Kidney (tissue), 14 donors: ENCODE measurements around the gene CAV2. TPM values are rescaled to one million over a fixed set of nuclear protein-coding genes. Genes with fewer than 3 reads are reported as not detected.

ENCODE experiments used
- DNase-seq, 5 donors: peaks; one replicate each; pipeline ENCODE4 v3.0.0-alpha.2; 2013 to 2020
- FAIRE-seq: peaks from 2 replicates; lab custom pipeline; 2012; peaks lifted over from hg19 to GRCh38; lab: Jason Lieb, UNC
- H3K27ac ChIP-seq, 2 donors: one replicate each; pipeline ENCODE4 v1.7.0; 2013; ENCODE audit warnings: low read depth in 2 of 2, low read length in 2 of 2, inconsistent platforms in 1 of 2
- H3K27me3 ChIP-seq: one replicate; pipeline ENCODE4 v1.7.1; 2013; ENCODE audit warnings: low read length, inconsistent platforms; ENCODE audit not compliant: control insufficient read depth, insufficient read depth
- H3K36me3 ChIP-seq, 3 donors: one replicate each; pipeline versions ENCODE4 v1.7.0 to v1.7.1; 2013; ENCODE audit warnings: low read length in 3 of 3, control low read depth in 1 of 3, inconsistent platforms in 1 of 3; ENCODE audit not compliant: insufficient read depth in 3 of 3, control insufficient read depth in 2 of 3
- H3K4me1 ChIP-seq, 3 donors: one replicate each; pipeline versions ENCODE4 v1.7.0 to v1.7.1; 2013; ENCODE audit warnings: low read length in 3 of 3, inconsistent platforms in 1 of 3, low read depth in 1 of 3; ENCODE audit not compliant: control insufficient read depth in 2 of 3, insufficient read depth in 2 of 3
- H3K4me3 ChIP-seq, 3 donors: one replicate each; pipeline versions ENCODE4 v1.7.0 to v1.8.1; 2013; ENCODE audit warnings: low read length in 3 of 3, control low read depth in 1 of 3, inconsistent platforms in 1 of 3
- H3K9ac ChIP-seq, 3 donors: one replicate each; pipeline versions ENCODE4 v1.7.0 to v1.7.1; 2013; ENCODE audit warnings: low read length in 3 of 3, control low read depth in 1 of 3, inconsistent platforms in 1 of 3
- H3K9me3 ChIP-seq, 3 donors: one replicate each; pipeline versions ENCODE4 v1.7.0 to v1.7.1; 2013; ENCODE audit warnings: low read length in 3 of 3, control low read depth in 1 of 3, inconsistent platforms in 1 of 3; ENCODE audit not compliant: control insufficient read depth in 2 of 3, insufficient read depth in 1 of 3
- CTCF ChIP-seq: IDR thresholded peaks from 3 replicates; pipeline ENCODE4 v1.5.1; 2012; ENCODE audit warnings: mild to moderate bottlenecking, moderate library complexity, borderline replicate concordance; ENCODE audit not compliant: insufficient read depth; ENCODE audit errors: extremely low read depth
- intact Hi-C: fragments of 100-400 bp; cut with DNase I; formaldehyde crosslinking; loops from one replicate; pipeline ENCODE4 v1.11.1; 2022
- polyA plus RNA-seq: library from polyadenylated mRNA; stranded (reverse); fragments of 350-450 nt; fragmentation: Illumina TruSeq; extraction: RNeasy Lipid Tissue Mini Kit (QIAGEN cat#74804); gene quantifications from one replicate; pipeline ENCODE4 v1.2.3, GENCODE V29; 2014; ENCODE audit warnings: low read depth, low replicate concordance; ENCODE audit not compliant: insufficient read depth
- total RNA-seq: library from RNA; stranded (reverse); fragmentation: NEBNext Ultra II Directional; extraction: Animal tissue kit (Norgen Biotek cat#: 25700); gene quantifications from one replicate; pipeline ENCODE4 v1.2.1, GENCODE V29; 2021
- donor health status: control.
- donor health status: control.
- donor health status: control.
- donor health status: control.
- donor health status: control.
- donor health status: DM: yes; HTN: yes; CAD: no.
- donor health status: Normal renal cell carcinoma (clear cell type).

Gene CAV2
- total and polyA plus RNA-seq, 2 donors from 2014 or later = 23.1 to 50.8 TPM

GRCh38 chr7:116552602-116553001 lies 53.1 kb downstream of the CAV2 start:
- no peak for FAIRE-seq
- TF ChIP-seq CTCF = no peak
- H3K4me1 ChIP-seq = no peaks in the 10 kb centered on the region
- no peak overlapping the region for H3K4me3 ChIP-seq
- no peak for DNase-seq
- H3K27me3 ChIP-seq = no peaks in the 10 kb centered on the region
- no peak overlapping the region for H3K27ac ChIP-seq
- no peaks in the 10 kb centered on the region for H3K36me3 ChIP-seq
- H3K9ac ChIP-seq = no peak overlapping the region
- intact Hi-C loops = no loop called here
- no peaks in the 10 kb centered on the region for H3K9me3 ChIP-seq

DNA sequence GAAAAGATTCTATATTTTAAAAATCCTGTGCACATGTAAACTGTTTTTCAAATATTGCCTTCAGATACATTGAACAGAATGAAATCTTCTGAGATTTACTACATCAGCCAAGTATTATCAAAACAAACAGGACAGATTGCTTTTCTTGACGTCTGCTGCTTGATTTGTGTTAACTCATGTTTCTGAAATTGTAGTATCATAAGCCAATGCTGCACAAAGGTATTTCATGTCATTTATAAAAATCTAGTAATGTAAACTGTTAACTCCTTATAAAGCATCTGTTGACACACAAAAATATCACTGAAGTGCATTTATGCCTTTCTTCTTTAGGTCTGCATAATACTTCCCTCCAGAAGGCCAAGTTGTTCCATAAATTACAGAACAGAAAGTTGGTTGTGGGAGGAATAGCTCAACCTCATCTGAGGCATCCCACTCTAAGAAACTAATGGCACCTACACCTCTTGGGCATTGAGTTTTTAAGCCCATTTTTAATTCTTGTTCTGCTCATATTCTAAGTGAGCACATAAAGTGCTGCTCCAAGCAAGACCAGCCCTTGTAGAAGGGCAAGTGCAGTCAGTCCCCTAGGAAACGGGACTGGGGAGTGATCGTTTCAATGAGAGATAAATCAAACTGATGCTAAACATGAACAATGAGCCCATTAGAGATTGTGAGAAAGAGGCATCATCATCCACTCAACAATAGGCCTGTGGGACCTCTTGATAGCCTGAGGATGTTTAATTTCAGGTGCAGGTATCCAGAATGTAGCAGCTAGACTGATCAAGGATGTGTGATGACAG lies 53.8 kb downstream of the CAV2 start:
- Histone ChIP-seq H3K4me1 (no peaks in the 10 kb centered on the region), H3K4me3 (no peak overlapping the region), H3K27me3 (no peaks in the 10 kb centered on the region), H3K9me3 (no peaks in the 10 kb centered on the region), H3K27ac (no peak overlapping the region), H3K9ac (no peak overlapping the region), H3K36me3 (no peaks in the 10 kb centered on the region)
- intact Hi-C loops = no loop called here
- DNase-seq (no peak), FAIRE-seq (no peak)
- no peak for TF ChIP-seq CTCF

DNA sequence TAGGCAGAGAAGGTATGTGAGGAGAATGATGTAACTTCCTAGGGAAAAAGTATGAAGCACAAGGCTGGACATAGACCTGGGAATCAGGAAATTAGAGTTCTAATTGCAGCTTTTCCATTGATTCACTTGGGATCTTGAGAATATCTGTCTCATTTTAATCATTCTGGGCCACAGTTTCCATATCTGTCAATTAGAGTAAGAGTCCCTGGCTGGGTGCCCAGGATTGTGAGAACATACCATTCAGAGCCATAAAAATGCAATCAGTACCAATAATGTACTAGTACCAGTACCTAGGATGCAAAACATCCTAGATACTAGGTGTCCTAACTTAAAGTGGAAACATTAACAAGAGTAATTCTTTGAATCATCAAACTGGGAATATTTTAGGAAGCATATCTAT lies 54.9 kb downstream of the CAV2 start:
- no peak overlapping the region for H3K27ac ChIP-seq
- H3K4me1 ChIP-seq = no peaks in the 10 kb centered on the region
- TF ChIP-seq CTCF = no peak
- H3K36me3 ChIP-seq = no peaks in the 10 kb centered on the region
- H3K9me3 ChIP-seq = no peaks in the 10 kb centered on the region
- FAIRE-seq = no peak
- no peaks in the 10 kb centered on the region for H3K27me3 ChIP-seq
- intact Hi-C loops = no loop called here
- no peak overlapping the region for H3K9ac ChIP-seq
- no peak overlapping the region for H3K4me3 ChIP-seq
- DNase-seq = no peak
